HG02973 (cell line): ENCODE measurements around the gene ARAP2.
A peak's percentile ranks its signal among the peaks of the same experiment; 100 is the strongest.

Experiments
- ATAC-seq: cut with Tn5 transposase; IDR thresholded peaks from one replicate; pipeline ENCODE4 v1.9.1; 2021; ENCODE audit warnings: moderate library complexity; ENCODE audit not compliant: unreplicated experiment

Gene ARAP2

DNA sequence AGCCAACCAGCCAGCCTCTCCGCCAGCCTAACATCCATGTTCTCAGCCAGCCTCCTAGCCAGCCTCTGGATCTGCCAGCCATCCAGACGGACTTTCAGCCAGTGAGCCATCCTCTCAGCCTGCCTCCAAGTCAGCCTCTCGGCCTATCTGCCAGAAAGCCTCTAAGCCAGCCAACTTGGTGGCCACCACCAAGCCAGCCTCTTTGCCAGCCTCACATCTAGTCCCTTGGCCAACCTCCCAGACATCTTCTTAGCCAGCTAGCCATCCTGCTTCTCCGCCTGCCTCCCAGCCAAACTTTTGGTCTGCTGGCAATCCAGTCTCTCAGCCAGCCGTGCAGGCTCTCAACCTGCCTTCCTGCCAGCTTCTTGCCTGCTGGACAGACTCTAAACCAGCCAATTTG lies 16.4 kb upstream of the ARAP2 start:
- no peak for ATAC-seq

DNA sequence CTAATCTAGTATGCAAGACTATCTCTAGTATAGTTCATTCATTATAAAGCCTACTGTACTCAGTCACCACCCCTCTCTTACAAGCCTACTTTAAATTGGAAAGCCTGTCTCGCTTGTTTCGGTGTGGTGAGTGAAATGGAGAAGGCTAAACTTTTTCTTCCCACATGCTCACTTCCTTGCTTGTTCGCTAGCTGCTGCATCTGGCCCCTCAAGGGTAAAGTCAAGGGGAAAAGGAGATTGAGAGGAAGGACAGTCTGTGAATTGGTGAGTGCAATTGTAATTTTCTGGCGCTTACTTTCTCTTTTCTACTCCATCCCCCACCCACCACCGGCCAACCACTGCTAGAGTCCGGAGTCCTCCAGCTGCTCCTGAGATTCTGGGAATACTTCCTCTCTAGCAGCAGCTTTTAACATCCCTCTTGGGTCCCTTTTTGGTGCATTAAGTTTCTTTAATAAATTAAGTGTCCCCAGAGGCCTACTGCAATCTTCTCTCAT lies 12.1 kb upstream of the ARAP2 start:
- peak; percentile 42 for ATAC-seq

DNA sequence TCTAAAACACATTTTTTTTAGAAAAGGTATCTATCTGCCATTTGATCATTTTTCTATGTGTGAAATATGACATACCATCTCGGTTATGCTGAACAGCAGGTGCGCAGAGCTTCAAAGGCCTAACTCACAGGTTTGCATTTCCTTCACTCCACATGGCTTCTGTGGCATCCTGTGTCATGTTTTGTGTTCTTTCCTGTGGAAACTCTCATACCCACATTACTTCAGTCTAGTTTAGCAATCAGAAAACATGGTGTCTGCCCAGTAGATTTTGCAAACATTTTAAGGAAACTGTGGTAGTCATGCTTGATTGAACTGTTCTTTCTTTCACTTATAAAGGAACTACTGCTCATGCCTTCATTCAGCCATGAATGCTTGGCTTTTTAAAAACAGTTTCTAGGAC lies 11.3 kb upstream of the ARAP2 start:
- ATAC-seq, result peak; percentile 87

DNA sequence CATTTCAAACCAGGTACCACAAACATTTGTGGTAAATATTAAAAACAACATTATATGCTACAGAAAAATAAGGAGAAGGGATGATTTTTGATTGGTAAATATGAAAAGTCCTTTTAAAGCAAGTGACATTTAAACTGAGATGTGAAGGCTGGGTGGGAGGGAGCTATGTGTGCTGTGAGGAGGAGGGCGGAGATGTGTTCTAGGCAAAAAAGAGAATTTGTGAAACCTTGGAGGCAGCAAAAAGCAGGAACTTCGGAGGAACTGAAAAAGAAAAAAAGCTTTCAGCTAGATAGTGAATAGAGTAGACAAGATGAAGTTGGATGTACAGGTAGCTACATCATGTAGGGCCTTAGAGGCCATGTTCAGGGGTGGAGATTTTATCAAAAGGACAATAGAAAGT lies 10.1 kb upstream of the ARAP2 start:
- no peak for ATAC-seq

DNA sequence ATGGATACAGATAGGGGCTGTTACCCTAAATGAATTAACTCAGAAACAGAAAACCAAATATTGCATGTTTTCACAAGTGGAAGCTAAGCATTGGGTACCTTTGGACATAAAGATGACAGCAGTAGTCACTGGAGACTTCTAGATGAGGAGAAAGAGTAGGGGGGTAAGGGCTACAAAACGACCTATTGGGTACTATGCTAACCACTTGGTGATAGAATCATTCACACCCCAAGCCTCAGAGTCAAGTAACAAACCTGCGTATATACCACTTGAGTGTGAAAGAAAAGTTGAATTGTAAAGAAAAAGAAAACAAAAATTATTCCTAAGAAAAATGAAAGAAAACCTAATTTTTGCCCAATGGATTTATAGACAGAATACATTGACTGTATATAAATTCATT lies 7.7 kb upstream of the ARAP2 start:
- ATAC-seq, result no peak

DNA sequence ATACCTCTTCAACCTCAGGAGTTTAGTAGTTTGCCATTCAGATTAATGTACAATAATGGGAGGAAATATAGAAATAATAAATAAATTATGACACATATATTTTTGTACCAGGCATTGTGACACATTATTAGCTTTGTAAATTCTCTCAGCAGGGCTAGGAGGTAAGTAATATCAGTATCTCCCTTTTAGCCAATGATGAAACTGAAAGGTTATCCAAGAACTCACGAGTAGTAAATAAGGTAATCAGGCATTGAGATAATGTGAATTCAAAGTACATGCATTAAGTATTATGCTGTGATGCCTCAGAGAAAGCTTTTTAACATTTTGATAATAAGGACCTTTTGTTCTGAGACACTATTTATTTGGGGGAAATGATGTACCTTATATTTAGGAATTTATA lies 5.3 kb upstream of the ARAP2 start:
- peak; percentile 39 for ATAC-seq

DNA sequence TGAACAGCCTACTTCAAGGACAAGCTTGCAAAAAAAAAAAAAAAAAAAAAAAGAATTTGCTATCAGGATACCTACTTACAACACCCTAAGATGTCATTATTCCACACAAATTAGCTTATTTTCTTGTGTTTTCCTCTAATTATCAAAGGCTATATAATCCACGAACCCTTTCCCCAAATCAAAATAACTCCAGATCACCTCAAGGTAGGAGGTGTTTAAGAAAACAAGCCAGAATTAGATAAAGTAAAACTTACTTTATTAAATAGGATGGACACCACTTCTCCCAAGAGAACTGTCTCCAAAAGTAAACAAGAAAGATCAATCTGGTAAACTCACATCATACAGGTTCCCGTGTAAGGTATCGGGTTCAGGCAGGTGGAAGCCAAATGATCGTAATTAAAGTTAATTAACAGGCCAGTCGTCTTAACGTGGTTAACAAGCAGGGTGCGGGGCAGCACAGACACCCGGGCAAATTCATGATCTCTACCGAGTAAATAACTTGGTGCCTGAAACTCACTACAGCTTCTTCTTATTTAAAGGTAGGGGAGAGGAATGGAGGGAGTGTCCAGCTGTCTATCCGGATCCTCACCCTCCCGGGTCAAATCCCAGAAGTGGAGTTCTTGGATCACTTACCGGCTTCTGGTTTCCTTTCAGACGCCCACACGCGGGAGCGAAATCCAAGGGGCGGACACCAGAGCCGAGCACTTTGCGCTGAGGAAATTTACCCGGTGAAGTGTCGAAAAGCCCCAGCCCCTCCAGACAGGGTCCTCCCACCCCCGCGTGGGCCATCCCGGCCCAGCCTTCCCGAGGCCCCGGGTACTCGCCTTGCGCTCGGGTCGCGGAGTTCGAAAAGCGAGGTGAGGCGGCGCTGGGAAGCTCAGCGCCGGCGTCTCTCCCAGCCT lies 708 bp downstream of the ARAP2 start:
- peak; percentile 25 for ATAC-seq

DNA sequence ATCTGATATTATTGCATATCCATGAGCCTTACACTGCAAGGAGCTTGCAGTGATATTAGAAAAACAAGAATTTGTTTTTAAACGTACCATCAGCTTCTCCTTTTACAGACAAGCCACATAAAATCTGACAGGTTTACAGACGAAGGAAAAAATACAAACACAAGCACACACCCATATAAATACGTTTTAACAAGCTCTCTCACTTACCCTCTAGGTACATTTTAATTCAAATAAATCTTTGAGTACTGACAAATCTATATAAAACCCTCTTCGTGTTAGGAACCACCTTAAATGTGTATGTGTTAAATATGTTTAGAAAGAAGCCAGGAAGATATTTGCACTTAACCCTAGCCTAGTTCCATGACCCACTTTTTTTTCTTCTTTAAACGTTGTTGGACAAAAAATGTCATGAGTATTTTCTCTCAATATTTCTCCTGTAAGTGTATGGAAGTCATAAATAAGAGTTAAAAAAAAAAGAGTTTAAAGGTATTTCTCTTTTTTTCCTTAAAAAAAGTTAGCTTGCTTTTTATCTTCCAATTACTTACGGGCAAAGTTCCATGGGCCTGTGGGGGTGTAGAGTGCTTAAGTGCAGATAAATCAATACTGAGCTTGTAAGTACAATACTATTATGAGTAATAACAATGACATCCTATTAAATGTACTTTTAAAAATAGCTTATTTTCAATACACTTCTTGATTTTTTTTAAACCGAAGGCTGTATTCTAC lies 1.5 kb downstream of the ARAP2 start:
- ATAC-seq, result no peak

DNA sequence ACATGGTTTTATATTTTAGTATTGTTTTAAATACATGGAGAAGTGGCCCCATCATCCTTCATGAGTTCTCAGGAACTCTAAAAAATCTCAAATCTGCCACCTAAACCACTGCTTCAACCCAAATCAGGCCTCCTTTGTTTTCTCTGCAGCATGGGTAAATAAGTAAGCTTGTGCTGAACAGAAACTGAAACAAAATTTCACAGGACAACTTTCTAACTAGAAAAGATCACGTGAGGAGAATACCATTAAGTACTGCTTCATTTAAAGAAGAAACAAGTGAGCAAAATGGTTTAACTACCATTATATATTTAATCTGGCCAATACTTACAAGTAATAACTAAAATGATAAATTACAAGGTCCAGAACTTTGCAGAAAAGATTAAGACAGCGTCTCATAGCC lies 2.5 kb downstream of the ARAP2 start:
- ATAC-seq, result peak; percentile 43

DNA sequence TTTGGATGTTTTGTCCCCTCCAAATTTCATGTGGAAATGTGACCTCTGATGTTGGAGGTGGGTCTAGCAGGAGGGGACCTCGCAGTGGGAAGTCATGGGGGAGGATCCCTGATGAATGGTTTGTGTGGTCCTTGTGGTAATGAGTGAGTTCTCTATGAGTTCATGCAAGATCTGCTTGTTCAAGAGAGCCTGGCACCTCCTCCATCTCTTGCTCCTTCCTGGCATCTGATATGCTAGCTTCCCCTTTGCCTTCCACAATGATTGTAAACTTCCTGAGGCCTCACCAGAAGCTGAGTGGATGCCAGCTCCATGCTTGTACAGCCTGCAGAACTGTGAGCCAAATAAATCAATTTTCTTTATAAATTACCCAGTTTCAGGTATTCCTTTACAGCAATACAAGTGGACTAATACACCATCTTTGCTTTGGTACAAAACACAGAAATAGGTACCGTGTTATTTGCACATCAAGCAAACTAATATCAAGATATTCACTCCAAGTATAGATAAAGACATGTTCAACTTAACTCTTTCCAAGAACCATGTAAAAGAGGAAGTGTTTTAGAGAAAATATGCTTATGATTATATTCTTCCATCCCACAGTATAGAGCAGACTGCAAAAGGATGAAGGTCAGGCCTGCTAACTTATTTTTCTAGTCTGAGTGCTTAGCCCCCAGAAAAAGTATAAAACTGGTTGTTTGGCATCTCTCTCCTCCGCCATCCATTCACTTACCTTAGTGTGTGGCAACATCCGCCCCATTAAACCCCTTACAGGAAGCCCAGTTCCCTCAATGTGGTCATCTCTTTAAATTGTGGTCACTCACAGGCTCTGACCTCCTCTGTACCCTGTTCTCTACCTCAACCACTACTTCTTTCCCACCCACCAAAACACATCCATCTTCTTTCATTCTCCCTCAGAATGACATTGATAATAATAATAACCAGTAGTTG lies 6.7 kb downstream of the ARAP2 start:
- no peak for ATAC-seq

DNA sequence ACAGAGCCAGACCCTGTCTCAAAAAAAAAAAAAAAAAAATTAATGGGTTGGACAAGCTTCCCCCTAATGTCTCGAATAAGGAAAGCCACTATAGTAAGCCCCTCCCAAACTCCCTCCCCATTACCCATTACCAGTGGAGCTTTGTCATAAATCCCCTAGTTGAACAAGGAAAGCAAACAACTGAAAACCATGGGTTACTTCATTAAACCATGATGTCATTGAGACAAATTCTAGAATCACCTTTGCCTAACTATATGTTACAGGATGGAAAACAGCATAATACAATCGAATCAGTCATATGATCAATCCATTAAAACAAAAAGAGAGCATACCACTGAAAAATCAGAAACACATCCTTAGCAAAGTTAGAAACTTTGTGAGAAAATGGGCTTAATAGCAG lies 8.2 kb downstream of the ARAP2 start:
- ATAC-seq, result no peak

DNA sequence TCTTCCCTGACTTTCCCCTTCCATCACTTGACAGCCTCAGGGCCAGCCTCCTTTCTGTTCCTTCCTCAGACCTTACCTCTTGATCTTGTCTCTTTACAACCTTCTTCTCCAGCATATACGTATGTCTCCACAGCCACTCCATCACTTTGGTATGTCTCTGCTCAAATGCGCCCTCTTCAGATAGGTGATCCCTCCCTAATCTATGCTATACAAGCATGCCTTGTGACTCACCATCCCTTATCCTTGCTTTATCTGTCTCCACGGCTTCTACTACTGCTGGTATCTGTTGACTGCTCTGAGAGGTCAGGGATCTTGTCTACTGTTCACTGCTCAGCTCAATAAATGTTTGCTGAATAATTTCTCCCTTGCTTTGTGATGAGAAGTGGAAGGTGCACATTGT lies 9.0 kb downstream of the ARAP2 start:
- ATAC-seq, result no peak

DNA sequence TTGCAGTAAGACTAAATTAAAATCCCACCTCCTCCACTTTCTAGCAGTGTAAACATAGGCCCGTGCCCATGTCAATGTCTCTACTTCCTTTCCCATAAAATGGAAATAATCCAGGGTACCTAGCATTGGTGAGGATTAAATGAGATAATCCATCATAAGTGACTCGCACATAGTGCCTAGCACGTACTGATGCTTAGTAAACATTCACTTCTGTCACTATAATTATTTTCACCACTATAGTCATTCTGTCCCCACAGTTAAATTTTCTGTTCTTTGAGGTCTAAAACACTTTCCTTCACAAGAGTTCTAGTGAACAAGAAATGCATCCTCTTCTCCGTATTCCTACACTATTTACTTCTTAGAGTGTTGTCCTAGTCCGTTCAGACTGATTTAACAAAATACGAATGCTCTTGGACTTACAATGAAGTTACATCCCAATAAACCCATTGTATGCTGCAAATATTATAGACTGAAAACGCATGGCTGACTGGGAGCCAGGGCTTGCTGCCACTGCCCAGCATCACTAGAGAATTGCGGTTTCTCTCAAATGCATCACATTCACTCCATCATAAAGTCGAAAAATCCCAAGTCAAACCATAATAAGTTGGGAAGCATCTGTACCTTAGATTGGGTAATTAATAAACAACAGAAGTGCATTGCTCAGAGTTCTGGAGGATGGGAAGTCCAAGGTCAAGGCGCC lies 10.6 kb downstream of the ARAP2 start:
- no peak for ATAC-seq

DNA sequence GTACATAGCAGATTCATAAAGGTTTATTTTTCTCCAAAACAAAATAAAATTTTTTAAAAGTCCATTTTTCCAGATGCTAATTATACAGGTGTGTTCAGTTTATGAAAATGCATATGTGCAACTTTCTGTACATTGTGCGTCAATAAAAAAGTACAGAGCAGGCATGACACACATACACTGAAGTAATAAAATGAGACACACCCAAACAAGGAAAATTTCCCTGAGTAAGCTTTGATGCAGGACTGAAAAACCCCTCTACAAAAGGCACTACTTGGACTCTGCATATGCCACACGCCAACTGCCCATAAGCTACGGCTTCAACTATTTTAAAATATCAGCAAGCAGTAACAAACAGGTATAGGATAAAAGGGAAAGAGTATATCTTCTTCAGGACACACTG lies 13.8 kb downstream of the ARAP2 start:
- ATAC-seq, result no peak

DNA sequence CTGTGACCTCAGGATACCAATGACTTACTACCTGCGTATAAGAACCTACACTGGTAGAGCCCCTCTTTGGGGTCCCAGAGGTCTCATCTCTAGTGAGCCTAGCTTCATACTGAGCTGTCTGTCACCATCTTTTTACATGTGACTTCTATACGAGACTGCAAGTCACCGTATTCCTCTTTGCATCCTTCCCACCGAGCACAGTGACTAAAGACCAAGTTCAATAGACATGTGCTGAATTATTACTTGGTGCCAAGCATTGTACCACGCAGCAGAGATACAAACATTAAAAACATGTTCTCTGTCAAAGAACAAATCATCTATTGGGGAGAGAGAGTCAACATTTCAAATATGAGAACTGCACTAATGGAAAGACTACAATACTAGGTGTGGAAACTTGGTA lies 16.4 kb downstream of the ARAP2 start:
- ATAC-seq, result no peak

DNA sequence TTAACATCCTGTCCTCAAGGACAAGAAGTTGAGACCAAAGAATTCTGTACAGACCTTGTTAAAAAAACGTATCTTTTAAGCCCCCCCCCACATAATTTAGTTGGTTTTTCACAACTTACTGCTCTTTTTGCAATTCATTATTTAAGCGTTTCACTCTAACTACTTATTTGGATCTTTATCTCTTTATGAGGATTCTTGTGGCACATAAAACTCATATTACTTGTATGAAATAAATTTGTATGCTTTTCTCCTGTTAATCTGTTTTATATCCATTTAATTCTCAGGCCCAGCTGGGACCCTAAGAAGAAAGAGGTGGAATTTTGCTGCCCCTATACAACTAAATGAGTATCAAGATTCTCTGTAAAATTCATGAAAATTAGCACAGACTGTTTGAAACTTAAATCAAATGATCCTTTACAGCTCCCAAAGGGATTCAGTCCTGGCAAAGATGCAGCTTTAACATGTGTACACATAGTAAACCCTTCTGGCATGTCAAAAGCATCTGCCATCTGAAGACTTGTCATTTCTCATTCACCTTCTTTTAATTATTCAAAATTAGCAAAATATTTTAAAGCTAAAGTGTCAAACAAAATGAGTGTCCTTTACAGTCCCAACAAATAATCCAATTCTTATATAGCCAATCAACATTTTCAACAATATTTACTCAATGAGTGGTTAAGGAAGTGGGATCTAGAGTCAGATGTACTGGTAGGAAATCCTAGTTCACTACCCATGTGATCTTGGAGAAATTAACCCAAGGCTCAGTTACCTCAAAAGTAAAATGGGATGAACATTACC lies 17.7 kb downstream of the ARAP2 start:
- no peak for ATAC-seq

DNA sequence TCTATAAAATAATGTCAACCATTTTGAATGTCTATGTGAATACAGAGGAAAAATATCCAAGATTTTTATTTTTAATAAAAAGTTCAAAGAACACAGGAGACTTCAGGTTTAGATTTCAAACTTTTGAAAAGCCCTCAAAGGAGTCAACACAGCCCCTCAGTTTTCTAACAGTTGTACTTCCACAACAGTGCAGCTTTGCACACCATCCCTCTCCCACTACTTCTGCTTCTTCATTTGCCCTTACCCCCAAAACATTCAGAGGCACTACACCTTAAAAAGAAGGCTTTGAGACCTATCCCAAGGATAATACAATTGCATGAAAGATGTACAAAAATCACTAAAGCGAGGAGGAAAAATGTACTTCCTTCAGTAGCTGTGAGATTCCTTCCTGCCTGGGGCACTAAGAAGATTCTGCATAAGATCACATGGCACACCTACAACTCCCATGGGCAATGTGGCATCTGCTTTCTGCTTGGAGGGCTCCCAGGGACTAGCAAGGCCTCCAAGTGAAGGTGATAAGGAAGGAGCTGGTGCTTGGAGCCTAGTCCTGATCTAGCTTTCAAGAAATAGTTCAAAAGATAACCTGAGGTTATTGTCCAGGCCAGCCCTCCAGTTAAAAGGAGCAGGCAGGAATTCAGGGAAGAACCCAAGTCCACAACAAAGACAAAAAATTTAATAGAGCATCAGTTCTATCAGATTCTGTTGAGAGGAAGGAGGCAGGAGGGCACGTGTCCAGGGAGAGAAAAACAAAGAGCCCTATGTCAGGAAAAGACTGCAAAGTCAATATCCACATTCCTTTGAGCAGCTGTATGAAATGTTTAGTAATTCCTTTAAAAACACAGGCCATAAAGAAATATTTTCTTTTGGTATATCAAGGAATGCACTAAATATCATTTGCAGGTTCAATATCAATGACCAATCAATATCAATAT lies 19.1 kb downstream of the ARAP2 start:
- no peak for ATAC-seq

DNA sequence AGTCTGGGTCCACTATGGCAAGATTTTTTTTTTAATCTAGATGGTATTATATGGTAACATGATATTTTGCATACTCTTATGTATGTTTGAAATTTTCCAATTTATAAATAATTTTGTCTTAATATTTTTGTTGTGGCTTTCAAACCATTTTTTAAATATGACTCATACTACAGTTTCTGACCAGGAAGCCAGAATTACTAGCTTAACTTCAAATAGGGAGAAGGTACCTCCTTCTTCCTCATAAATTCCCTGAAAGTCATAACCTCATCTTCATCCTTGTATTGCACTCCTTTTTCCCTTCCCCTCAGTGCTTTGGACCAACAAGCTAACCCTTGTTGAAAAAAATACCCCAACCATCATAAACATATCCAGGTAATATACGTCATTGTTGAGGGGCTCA lies 21.6 kb downstream of the ARAP2 start:
- ATAC-seq, result no peak

DNA sequence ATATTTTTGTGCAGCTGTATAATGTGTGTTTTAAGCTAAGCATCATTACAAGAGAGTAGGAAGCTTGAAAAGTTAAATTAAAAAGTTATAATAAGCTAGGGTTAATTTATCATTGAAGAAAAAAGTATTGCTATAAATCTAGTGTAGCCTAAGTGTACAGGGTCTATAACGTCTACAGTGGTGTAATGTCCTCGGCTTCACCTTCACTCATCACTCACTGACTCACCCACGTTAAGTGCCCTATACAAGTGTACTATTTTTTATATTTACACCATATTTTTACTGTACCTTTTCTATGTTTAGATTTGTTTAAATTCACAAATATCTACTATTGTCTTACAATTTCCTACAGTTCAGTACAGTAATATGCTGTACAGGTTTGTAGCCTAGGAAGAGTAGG lies 23.5 kb downstream of the ARAP2 start:
- no peak for ATAC-seq
